ENCODE measurements around the gene PDZRN4.
"Not testable (repeated sequence)": the region's sequence is repeated elsewhere in the genome, so short reads cannot be mapped to it uniquely, and the experiment has no call there.

Gene PDZRN4

GRCh38 chr12:41277946-41278267 lies 89.8 kb downstream of the PDZRN4 start:
- no peak overlapping the region for H3K4me3 ChIP-seq (ENCODE audit: low read depth, low read length)

- H3K4me3 ChIP-seq (ENCODE audit: low read depth, low read length): not testable (repeated sequence)
Observed at GRCh38 chr12:41280341-41281095, 92.4 kb downstream of the PDZRN4 start.

- not testable (repeated sequence) for H3K4me3 ChIP-seq (ENCODE audit: low read depth, low read length)
Observed at GRCh38 chr12:41285470-41285869, 97.3 kb downstream of the PDZRN4 start.

GRCh38 chr12:41286426-41286825 lies 98.3 kb downstream of the PDZRN4 start:
- H3K4me3 ChIP-seq (ENCODE audit: low read depth, low read length): no peak overlapping the region

GRCh38 chr12:41287500-41288141 lies 99.5 kb downstream of the PDZRN4 start:
- H3K4me3 ChIP-seq (ENCODE audit: low read depth, low read length): no peak overlapping the region

DNA sequence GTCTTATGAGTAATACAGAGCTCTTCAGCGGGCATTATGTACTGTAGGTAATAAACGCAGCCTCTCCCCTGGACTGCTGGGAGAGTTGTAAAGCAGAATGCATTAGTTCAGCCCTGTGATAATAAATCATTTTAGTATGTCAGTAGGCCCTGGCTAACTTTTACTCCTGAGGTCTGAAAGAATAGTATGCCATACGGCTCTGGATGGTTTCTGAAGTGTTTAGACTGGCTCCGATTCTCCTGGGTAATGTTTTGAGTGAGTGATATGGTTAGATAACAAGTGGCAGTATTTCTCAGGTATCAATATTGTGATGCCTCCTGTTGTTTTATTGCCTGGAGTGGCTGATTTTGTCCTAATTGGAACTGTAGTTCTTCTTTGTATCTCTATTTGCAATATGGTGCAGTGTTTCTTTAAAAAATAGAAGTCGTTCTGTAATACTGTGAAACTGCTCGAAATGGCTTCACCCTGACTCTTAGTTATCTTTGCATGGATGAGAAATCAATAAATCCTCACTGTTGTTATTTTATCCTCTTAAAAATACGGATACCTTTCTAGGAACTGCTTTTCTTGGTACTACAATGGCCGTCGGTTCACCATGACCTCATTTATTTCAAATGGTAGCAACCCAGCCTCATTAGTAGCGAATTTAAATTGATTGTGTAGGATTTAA lies 100.2 kb downstream of the PDZRN4 start:
- H3K4me3 ChIP-seq (ENCODE audit: low read depth, low read length): no peak overlapping the region

DNA sequence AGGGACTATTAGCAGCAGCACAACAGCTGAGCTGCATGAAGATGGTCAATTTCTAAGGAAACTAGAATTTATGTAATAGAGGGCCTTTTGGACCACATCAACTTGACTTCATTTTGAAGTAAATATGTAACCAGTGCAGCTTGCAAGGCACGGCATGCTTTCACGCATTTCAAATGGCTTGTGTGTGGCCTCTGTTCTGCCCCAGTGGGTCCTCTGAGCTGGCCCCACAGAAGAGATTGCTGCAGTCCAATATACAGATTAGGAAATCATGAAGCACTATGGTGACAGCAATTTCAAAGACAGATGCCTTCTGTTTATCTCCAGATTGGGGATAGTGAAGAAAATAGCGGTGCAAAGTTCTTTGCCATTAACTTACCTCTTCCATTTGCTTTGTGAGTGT lies 101.4 kb downstream of the PDZRN4 start:
- H3K4me3 ChIP-seq (ENCODE audit: low read depth, low read length): no peak overlapping the region

DNA sequence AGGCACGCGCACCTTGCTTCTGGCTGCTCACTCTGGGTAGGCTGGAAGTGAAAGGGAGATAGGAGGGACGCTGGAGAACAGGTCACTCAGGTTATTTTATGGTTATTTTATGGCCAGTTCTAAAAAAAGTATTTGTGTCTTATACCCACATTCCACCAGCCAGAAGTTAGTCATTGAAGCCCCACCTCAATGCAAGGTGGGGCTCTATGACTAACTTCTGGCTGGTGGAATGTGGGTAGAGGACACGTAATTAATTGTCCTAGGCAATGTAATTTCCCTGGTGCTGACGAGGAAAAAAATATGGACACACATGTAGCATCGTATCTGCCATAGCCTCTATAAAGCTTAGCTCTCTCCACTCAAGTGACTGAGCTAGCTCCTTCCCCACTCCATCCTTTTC lies 104.9 kb downstream of the PDZRN4 start:
- no peak overlapping the region for H3K4me3 ChIP-seq (ENCODE audit: low read depth, low read length)

- H3K4me3 ChIP-seq (ENCODE audit: low read depth, low read length): no peak overlapping the region
Observed at GRCh38 chr12:41293461-41293860, 105.3 kb downstream of the PDZRN4 start.

- H3K4me3 ChIP-seq (ENCODE audit: low read depth, low read length): no peak overlapping the region
Observed at GRCh38 chr12:41302979-41303403, 114.9 kb downstream of the PDZRN4 start.

GRCh38 chr12:41304526-41304925 lies 116.4 kb downstream of the PDZRN4 start:
- H3K4me3 ChIP-seq (ENCODE audit: low read depth, low read length): no peak overlapping the region

DNA sequence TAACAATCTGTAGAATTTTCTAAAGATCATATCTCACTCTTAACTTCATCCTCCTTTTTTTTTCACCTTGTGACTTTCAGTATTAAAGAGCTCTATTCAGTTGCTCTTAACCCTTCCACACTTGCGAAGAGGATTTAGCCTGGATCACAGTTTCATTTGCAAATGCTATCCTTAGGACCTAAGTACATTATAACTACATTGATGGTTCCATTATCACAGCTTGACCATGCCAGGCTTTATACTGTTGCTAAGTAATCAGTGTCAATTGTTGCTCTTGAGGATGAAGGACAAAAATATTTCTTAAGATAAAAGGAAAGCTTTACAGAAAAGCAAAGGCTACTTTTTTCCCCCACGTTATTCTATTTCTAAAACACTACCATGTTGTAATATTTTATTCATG lies 122.2 kb downstream of the PDZRN4 start:
- H3K4me3 ChIP-seq (ENCODE audit: low read depth, low read length): no peak overlapping the region

DNA sequence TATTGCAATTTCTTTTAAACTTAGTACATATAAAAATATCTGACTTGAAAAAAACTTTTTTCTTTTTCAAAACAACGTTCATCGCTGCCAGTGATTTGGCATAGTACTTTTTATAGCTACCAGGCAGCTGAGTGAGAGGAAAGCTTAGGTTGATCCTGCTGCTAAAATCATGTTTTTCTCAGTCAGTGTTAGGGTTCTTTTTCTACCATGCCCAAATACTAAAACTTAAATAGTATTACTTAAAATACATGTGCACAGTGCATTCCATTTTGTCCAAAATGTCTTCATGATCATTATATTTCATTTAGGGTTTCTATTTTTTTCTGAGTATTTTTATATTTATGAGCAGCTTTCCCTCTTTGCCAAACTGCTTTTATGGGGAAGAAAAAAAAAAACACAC lies 123.8 kb downstream of the PDZRN4 start:
- no peak overlapping the region for H3K4me3 ChIP-seq (ENCODE audit: low read depth, low read length)

DNA sequence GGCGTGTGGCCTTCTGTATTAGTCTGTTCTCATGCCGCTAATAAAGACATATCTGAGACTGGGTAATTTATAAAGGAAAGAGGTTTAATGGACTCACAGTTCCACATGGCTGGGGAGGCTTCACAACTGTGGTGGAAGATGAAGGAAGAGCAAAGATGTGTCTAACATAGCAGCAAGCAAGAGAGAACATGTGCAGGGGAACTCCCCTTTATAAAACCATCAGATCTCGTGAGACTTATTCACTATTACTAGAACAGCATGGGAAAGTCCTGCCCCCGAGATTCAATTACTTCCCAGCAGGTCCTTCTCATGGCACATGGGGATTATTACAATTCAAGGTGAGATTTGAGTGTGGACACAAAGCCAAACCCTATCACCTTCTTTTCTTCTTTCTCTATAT lies 124.3 kb downstream of the PDZRN4 start:
- not testable (repeated sequence) for H3K4me3 ChIP-seq (ENCODE audit: low read depth, low read length)

DNA sequence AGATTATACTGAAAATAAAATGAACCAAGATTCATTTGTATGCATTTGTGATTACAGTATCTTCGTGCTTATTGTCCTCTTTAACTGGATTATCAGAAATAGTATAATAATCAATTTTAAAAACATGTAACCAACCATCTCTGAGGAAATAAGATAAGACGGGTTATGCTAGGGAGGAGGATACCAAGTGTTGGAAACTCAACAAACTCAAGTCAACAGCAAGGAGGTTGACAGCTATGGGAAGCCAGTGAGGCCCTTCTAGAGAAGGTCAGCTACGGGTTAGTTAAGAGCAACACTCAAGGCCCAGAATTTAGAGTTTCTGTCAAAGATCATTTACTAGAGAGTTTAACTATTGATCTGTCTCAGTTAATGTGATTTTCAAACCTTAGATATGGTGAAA lies 137.2 kb downstream of the PDZRN4 start:
- H3K4me3 ChIP-seq (ENCODE audit: low read depth, low read length): no peak overlapping the region

GRCh38 chr12:41327096-41327895 lies 139.2 kb downstream of the PDZRN4 start:
- H3K4me3 ChIP-seq (ENCODE audit: low read depth, low read length): no peak overlapping the region

- no peak overlapping the region for H3K4me3 ChIP-seq (ENCODE audit: low read depth, low read length)
Observed at GRCh38 chr12:41333974-41334373, 145.9 kb downstream of the PDZRN4 start.

GRCh38 chr12:41334390-41334789 lies 146.3 kb downstream of the PDZRN4 start:
- H3K4me3 ChIP-seq (ENCODE audit: low read depth, low read length): no peak overlapping the region

- no peak overlapping the region for H3K4me3 ChIP-seq (ENCODE audit: low read depth, low read length)
Observed at GRCh38 chr12:41336041-41336549, 148.0 kb downstream of the PDZRN4 start.

GRCh38 chr12:41339784-41340183 lies 151.7 kb downstream of the PDZRN4 start:
- H3K4me3 ChIP-seq (ENCODE audit: low read depth, low read length): no peak overlapping the region

DNA sequence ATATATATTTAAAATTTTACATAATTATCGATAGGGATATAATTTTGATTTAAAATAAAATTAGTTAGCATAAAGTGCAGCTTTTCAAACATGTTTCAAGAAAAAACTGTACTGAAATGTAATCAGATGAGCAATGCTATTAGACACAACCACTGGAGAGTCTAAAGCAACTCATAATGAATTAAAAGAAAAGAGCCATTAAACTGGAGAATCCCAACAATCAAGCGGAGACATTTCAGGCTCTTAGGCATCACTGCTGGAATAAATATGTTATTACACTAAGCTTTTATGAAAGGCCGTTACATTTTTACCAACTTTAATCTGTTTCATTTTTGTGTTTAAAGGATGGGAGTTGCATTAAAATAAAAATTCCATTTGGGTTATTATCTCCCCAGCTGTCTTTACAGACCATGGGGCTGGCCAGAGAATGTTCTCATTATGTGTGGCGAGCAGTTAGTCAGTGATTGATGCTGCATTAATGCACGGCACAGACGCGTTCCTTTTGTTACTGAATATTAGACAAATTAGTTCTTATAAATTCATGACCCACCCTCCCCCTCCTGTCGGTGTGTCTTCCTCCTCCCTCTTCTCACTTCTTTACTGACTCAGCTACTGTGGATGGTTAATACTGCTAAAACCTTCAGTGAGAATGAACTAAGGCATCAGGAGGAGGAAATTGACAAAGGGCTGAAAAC lies 156.8 kb downstream of the PDZRN4 start:
- H3K4me3 ChIP-seq (ENCODE audit: low read depth, low read length): no peak overlapping the region
